GM21825 (cell line): ENCODE measurements around the gene TNFRSF4.

ENCODE experiments used
- ATAC-seq: cut with Tn5 transposase; IDR thresholded peaks from one replicate; pipeline ENCODE4 v1.9.1; 2021; ENCODE audit warnings: mild to moderate bottlenecking, moderate library complexity; ENCODE audit not compliant: unreplicated experiment

Gene TNFRSF4

GRCh38 chr1:1171161-1171545, 42.8 kb downstream of the TNFRSF4 start:
- no peak for ATAC-seq

GRCh38 chr1:1170215-1171091, 43.5 kb downstream of the TNFRSF4 start:
- no peak for ATAC-seq

GRCh38 chr1:1169429-1170214, 44.3 kb downstream of the TNFRSF4 start:
- ATAC-seq, result no peak

- ATAC-seq, result no peak
These were observed 45.2 kb downstream of the TNFRSF4 start for GRCh38 chr1:1168451-1169411.

- no peak for ATAC-seq
These were observed 46.0 kb downstream of the TNFRSF4 start for GRCh38 chr1:1167841-1168450.

GRCh38 chr1:1167398-1167821, 46.5 kb downstream of the TNFRSF4 start:
- no peak for ATAC-seq

GRCh38 chr1:1166642-1167397, 47.1 kb downstream of the TNFRSF4 start:
- no peak for ATAC-seq

GRCh38 chr1:1165900-1166421, 48.0 kb downstream of the TNFRSF4 start:
- no peak for ATAC-seq

- no peak for ATAC-seq
These were observed 48.5 kb downstream of the TNFRSF4 start for GRCh38 chr1:1165485-1165884.

GRCh38 chr1:1164701-1165451, 49.1 kb downstream of the TNFRSF4 start:
- no peak for ATAC-seq

GRCh38 chr1:1164361-1164700, 49.6 kb downstream of the TNFRSF4 start:
- ATAC-seq, result no peak

- ATAC-seq, result no peak
These were observed 50.3 kb downstream of the TNFRSF4 start for GRCh38 chr1:1163538-1164070.

GRCh38 chr1:1162597-1163537, 51.1 kb downstream of the TNFRSF4 start:
- no peak for ATAC-seq

- ATAC-seq, result no peak
These were observed 52.3 kb downstream of the TNFRSF4 start for GRCh38 chr1:1161683-1162079.
